GM12874 (cell line): Measurements from ENCODE around the gene AKAP8L.

Source experiments
- CTCF ChIP-seq: IDR thresholded peaks from 2 replicates; pipeline ENCODE4 v1.5.1; 2011; ENCODE audit warnings: low read depth, mild to moderate bottlenecking, control low read depth, low read length, moderate library complexity; ENCODE audit not compliant: insufficient read depth

The AKAP8L gene

GRCh38 chr19:15418231-15418578 is 583 bp downstream of the AKAP8L start:
- no peak for TF ChIP-seq CTCF

GRCh38 chr19:15417699-15418098 is 1.1 kb downstream of the AKAP8L start:
- TF ChIP-seq CTCF, result no peak

GRCh38 chr19:15412832-15413231 is 6.0 kb downstream of the AKAP8L start:
- no peak for TF ChIP-seq CTCF

GRCh38 chr19:15404780-15405211 is 14.0 kb downstream of the AKAP8L start:
- no peak for TF ChIP-seq CTCF

GRCh38 chr19:15404097-15404779 is 14.6 kb downstream of the AKAP8L start:
- TF ChIP-seq CTCF, result no peak

GRCh38 chr19:15403151-15403531 is 15.6 kb downstream of the AKAP8L start:
- no peak for TF ChIP-seq CTCF

GRCh38 chr19:15402411-15403150 is 16.2 kb downstream of the AKAP8L start:
- no peak for TF ChIP-seq CTCF

GRCh38 chr19:15401397-15401710 is 17.4 kb downstream of the AKAP8L start:
- no peak for TF ChIP-seq CTCF
